ENCODE results near the gene RPL36A. TPM values are rescaled to one million over a fixed set of nuclear protein-coding genes. Genes with fewer than 3 reads are reported as not detected.

Gene RPL36A
- total and polyA plus RNA-seq, 9 of the 15 experiments (the other 6 are each of a cell fraction or from before 2014, with no cell fraction given): 412 to 4,539 (median 3,209) TPM

GRCh38 chrX:101359966-101360365 lies 30.8 kb upstream of the RPL36A start:
- BruUV-seq (replicated peaks): no TSS peak
- Histone ChIP-seq H3K4me3 (no peak overlapping the region), H3K36me3 (ENCODE audit: control insufficient read depth, insufficient read depth, low read length) (peaks cover 64% of the 10 kb centered on the region; the same call in 2 of the 3 replicates), H3K9ac (ENCODE audit: insufficient read depth in 1 of 2, low read depth in 2 of 2, low read length in 2 of 2) (no peak overlapping the region), H4K20me1 (replicated peaks; ENCODE audit: control insufficient read depth, insufficient read depth, low read length) (no peaks in the 10 kb centered on the region), H3K9me3 (replicated peaks; ENCODE audit: control insufficient read depth, insufficient read depth, low read depth, low read length) (no peaks in the 10 kb centered on the region), H3K27ac (ENCODE audit: extremely low read depth, low read depth, low read length) (no peak overlapping the region), H3K27me3 (ENCODE audit: control insufficient read depth in 2 of 2, insufficient read depth in 2 of 2, low read length in 2 of 2) (no peaks in the 10 kb centered on the region), H3K4me1 (replicated peaks in 1 of 2; ENCODE audit: control insufficient read depth in 2 of 2, insufficient read depth in 2 of 2, low read length in 2 of 2) (peaks cover 0 to 4% of the 10 kb centered on the region in 2 experiments; a peak in 3 of 5 replicates), H3K79me2 (ENCODE audit: control insufficient read depth, insufficient read depth, low read length) (no peaks in the 10 kb centered on the region), H3K9me1 (ENCODE audit: control insufficient read depth, insufficient read depth, low read length) (no peaks in the 10 kb centered on the region), H2AFZ (ENCODE audit: low read depth, low read length) (no peak overlapping the region), H3K4me2 (ENCODE audit: insufficient read depth, low read length) (no peak overlapping the region)
- TF ChIP-seq SMC3 (conservative IDR thresholded peaks at IDR 0.05; ENCODE audit: insufficient read depth, low read depth, low read length): no peak
- no peak for TF ChIP-seq FOXP1 (CRISPR knock-in tag; IDR thresholded peaks at IDR 0.05)
- no peak for TF ChIP-seq TBP (optimal IDR thresholded peaks at IDR 0.05; ENCODE audit: low read depth, low read length)
- no peak for TF ChIP-seq ZNF408 (CRISPR knock-in tag; IDR thresholded peaks at IDR 0.05; ENCODE audit: low read depth)
- no peak for TF ChIP-seq NELFE (IDR thresholded peaks at IDR 0.05; ENCODE audit: insufficient read depth, insufficient read length)
- no peak for TF ChIP-seq ATF6 (CRISPR knock-in tag; IDR thresholded peaks at IDR 0.05)
- FAIRE-seq (no peak), ATAC-seq (no peak), DNase-seq (ENCODE audit: extremely low read depth in 1 of 4, low spot score in 3 of 4) (no peak)
- in situ Hi-C loops (cut with MboI): no loop called here
- ChIA-PET CTCF (ENCODE audit: low intra/inter-chr PET ratio) (no interaction called here), POLR2A (interaction anchor here (1.7 kb wide), 1 partner anchor 11 kb away, joined by 3 read pairs; the partner anchor contains the start of gene TIMM8A)
- intact Hi-C loops (cut with micrococcal nuclease): no loop called here
- 83% methylated on average over 1 of the region's 1 CpG for WGBS (ENCODE audit: insufficient coverage, low coverage, missing lambda C conversion rate)

All from K562 (cell line).